Hematopoietic multipotent progenitor cell (in vitro differentiated cells): ENCODE measurements around the gene CYBA. TPM values are rescaled to one million over a fixed set of nuclear protein-coding genes. Genes with fewer than 3 reads are reported as not detected.

Experiments used
- DNase-seq, 3 donors: peaks; one replicate each; pipeline ENCODE4 v3.0.0-alpha.2; 2011 to 2015; ENCODE audit warnings: low read depth in 2 of 3, low spot score in 2 of 3
- total RNA-seq: library from RNA; depleted of rRNA; stranded (reverse); fragments of >200 nt; gene quantifications from one replicate; pipeline ENCODE4 v1.2.3, GENCODE V29; 2012

Gene CYBA
- total RNA-seq, 1 donor, result 325 TPM

DNA sequence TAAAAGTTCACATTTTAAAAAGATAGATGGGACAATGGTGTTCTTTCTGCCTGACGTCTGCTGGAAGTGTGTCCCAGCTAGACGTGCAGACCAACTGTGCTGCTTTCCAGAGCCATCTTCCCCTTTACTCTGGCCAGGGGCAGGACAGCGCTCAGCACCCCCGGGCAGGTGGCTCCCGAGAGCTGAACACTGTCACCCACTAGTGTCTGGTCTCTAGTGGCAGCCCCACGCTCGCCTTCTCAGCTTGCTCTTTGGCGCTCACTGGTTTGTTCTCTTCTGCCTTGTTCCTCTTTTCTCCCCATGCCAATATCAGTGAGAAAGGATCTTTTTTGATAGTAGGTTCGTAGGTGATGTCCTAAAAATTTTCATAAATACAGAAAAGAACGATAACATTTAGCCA lies 54.9 kb downstream of the CYBA start:
- DNase-seq, result no peak

DNA sequence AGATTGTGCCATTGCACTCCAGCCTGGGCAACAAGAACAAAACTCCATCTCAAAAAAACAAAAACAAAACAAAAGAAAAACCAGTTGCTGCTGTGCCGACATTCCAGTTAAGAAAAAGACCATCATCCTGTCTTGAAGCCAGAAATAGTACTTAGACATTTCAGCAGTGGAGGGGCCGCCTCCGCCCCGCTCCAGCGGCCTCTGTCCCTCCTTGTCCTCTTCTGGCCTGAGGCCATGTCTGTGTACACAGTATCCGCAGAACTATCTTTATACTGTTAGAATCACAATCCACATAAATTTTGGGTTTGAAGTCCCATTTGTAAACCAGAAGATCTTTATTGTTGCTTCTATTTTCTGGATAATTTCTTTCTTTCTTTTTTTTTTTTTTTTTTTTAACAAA lies 55.8 kb downstream of the CYBA start:
- no peak for DNase-seq

DNA sequence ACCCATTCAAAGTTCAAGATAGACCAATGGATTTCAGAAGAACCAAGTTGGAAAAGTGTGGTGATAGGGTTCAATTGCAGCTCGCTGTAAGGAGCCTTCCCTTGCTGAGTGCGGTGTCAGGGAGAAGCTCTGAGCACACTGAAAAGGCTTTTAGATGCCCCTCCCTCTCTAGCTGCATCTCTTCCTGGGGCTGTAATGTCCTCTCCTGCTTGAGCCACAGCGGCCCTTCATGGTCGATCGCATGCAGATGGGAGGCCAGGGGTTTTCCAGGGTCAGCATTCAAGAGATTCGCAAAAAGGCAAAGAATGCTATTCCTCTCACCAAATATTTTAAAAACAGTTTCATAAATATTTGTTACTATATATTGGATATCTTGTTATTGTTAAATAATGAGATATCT lies 56.9 kb downstream of the CYBA start:
- DNase-seq, result no peak

DNA sequence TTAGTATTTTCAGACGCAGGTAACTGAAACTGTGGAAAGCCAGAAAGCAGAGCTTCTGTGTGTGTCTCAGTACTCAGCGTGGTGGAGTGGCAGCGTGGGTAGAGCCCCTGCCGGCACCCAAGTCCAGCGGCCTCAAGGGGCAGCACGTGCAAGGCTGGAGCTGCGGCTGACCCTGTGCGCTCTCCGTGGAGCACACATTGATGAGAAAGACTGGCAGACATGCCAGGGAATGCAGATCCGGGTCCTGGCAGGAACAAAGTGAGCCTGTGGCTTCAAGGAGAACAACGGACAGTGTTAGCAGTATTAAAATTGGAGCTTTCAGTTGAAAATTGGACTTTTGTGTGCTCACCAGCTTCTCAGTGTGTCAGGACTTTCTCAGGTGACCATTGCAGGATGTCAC lies 57.4 kb downstream of the CYBA start:
- DNase-seq, result no peak

Other genes starting within 250 kb of the CYBA start
- 15.1 TPM for gene ZFPM1, start 197.8 kb downstream of the CYBA start, total RNA-seq
- gene ZC3H18, start 80.7 kb downstream of the CYBA start, total RNA-seq, result 13.5 TPM
- under 0.01 TPM for gene IL17C, start 12.5 kb downstream of the CYBA start, total RNA-seq
- 38.2 TPM for gene MVD, start 12.0 kb upstream of the CYBA start, total RNA-seq
- 6.7 TPM for gene SNAI3, start 35.5 kb upstream of the CYBA start, total RNA-seq
- gene RNF166, start 55.4 kb upstream of the CYBA start, total RNA-seq, result 42.5 TPM
- 7.5 TPM for gene CTU2, start 55.5 kb upstream of the CYBA start, total RNA-seq
- 394 TPM for gene PIEZO1, start 134.2 kb upstream of the CYBA start, total RNA-seq
- 69.7 TPM for gene CDT1, start 152.7 kb upstream of the CYBA start, total RNA-seq
- gene APRT, start 160.9 kb upstream of the CYBA start, total RNA-seq, result 95.9 TPM
- gene GALNS, start 205.9 kb upstream of the CYBA start, total RNA-seq, result 20.5 TPM
- gene TRAPPC2L, start 206.1 kb upstream of the CYBA start, total RNA-seq, result 42.3 TPM
- 0.54 TPM for gene PABPN1L, start 215.6 kb upstream of the CYBA start, total RNA-seq